Measurements from ENCODE around the gene SUGCT.

DNA sequence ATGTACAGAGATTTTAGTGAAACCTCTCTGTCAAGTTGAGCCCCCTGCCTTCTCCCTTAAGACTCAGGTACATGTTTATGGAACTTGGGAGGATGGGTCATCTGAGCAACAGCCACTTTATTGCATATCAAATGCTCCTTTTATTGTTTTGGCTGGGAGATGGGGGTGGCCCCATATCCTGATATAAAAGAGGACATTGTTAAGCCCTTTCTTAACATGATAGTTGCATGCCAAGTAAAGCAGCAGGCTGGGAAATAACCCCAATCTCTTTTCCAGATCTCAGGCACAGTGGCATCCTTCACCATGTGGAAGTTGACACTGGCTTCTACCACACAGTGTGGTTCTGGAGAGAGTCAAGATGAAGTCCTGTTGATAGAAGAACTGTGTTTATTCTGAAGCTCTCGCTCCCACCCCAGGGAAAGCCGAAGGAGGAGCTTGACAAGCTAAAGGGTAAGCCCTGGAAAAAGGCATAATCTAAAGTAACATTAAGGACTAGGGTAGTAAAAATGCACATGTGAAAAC lies 746.7 kb downstream of the SUGCT start:
- TF ChIP-seq SIN3A (IDR thresholded peaks at IDR 0.05; ENCODE audit: borderline replicate concordance, insufficient read depth, low read length) (no peak), TAF1 (IDR thresholded peaks at IDR 0.05; ENCODE audit: borderline replicate concordance, insufficient read depth, low read length) (no peak)
